Hepatocyte (in vitro differentiated cells): ENCODE measurements around the gene ZDHHC24.

Experiments used
- EZH2 ChIP-seq: fragments of 200-600 bp; sonication (generic); IDR thresholded peaks from 2 replicates; pipeline ENCODE4 v1.6.1; 2016; ENCODE audit warnings: antibody characterized with exemption, mild to moderate bottlenecking, borderline replicate concordance
- EZH2phosphoT487 ChIP-seq: fragments of 200-600 bp; sonication (generic); IDR thresholded peaks from one replicate; pipeline ENCODE4 v1.6.1; 2018; ENCODE audit warnings: antibody characterized with exemption, mild to moderate bottlenecking, low read depth, moderate library complexity; ENCODE audit not compliant: unreplicated experiment, severe bottlenecking
- TF ChIP-seq, protein P1 (sequence below): fragments of 200-600 bp; sonication (generic); IDR thresholded peaks from 2 replicates; pipeline ENCODE4 v1.5.1; 2016; ENCODE audit warnings: antibody characterized with exemption, mild to moderate bottlenecking; ENCODE audit not compliant: poor library complexity

DNA sequence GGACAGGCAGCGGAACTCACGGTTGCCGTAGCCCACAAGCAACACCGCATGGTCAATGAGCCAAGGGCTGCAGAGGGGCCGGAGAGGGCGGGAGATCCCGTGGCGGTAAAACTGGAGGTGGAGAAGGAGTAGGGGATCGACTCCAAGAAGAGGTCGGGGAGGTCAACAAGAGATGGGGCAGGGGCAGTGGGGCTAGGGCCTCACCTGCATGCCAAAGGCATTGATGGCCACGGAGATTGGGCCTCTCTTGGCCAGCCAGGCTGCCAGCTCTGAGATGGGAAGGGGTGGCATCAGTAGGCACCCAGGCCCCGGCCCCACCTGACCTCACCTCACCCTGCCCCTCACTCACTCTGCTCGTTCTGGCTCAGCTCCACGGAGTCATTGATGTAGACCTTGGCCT lies 18.7 kb upstream of the ZDHHC24 start:
- TF ChIP-seq, protein P1, sequence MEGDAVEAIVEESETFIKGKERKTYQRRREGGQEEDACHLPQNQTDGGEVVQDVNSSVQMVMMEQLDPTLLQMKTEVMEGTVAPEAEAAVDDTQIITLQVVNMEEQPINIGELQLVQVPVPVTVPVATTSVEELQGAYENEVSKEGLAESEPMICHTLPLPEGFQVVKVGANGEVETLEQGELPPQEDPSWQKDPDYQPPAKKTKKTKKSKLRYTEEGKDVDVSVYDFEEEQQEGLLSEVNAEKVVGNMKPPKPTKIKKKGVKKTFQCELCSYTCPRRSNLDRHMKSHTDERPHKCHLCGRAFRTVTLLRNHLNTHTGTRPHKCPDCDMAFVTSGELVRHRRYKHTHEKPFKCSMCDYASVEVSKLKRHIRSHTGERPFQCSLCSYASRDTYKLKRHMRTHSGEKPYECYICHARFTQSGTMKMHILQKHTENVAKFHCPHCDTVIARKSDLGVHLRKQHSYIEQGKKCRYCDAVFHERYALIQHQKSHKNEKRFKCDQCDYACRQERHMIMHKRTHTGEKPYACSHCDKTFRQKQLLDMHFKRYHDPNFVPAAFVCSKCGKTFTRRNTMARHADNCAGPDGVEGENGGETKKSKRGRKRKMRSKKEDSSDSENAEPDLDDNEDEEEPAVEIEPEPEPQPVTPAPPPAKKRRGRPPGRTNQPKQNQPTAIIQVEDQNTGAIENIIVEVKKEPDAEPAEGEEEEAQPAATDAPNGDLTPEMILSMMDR, result no peak
- TF ChIP-seq EZH2 (no peak), EZH2phosphoT487 (no peak)
